Astrocyte of the cerebellum (primary cell): ENCODE data around the gene TMPRSS6.

Experiments used
- DNase-seq: peaks from one replicate; pipeline ENCODE4 v3.0.0-alpha.2; 2011; ENCODE audit warnings: low read depth
- H3K4me3 ChIP-seq: 2 replicates; pipeline ENCODE4 v1.5.1; 2011; ENCODE audit warnings: mild to moderate bottlenecking, low read depth, low read length, moderate library complexity
- CTCF ChIP-seq: IDR thresholded peaks from 2 replicates; pipeline ENCODE4 v1.5.1; 2012; ENCODE audit warnings: low read length, low read depth, moderate library complexity, mild to moderate bottlenecking; ENCODE audit errors: missing control alignments
- in situ Hi-C: cut with HindIII; loops from 2 replicates; pipeline ENCODE4 v1.10.0; 2017; ENCODE audit warnings: low sequenced_read_pairs

Gene TMPRSS6

GRCh38 chr22:37091994-37092393 is 17.5 kb downstream of the TMPRSS6 start:
- no peak for TF ChIP-seq CTCF
- no peak for DNase-seq
- no peak overlapping the region for H3K4me3 ChIP-seq
- in situ Hi-C loops: no loop called here

- DNase-seq: no peak
- TF ChIP-seq CTCF: no peak
- in situ Hi-C loops: no loop called here
- no peak overlapping the region for H3K4me3 ChIP-seq
Measured at GRCh38 chr22:37090920-37091695, 18.4 kb downstream of the TMPRSS6 start.

GRCh38 chr22:37089434-37089833 is 20.1 kb downstream of the TMPRSS6 start:
- TF ChIP-seq CTCF: no peak

GRCh38 chr22:37088750-37089408 is 20.6 kb downstream of the TMPRSS6 start:
- in situ Hi-C loops: no loop called here
- DNase-seq: no peak
- H3K4me3 ChIP-seq: no peak overlapping the region
- no peak for TF ChIP-seq CTCF

More at GRCh38 chr22:37089434-37089833, 20.1 kb downstream of the TMPRSS6 start:
- no peak overlapping the region for H3K4me3 ChIP-seq
- DNase-seq: no peak
- in situ Hi-C loops: no loop called here

- in situ Hi-C loops: no loop called here
- TF ChIP-seq CTCF: no peak
- no peak for DNase-seq
- H3K4me3 ChIP-seq: no peak overlapping the region
Measured at GRCh38 chr22:37088108-37088605, 21.4 kb downstream of the TMPRSS6 start.

- H3K4me3 ChIP-seq: no peak overlapping the region
- no peak for TF ChIP-seq CTCF
- in situ Hi-C loops: no loop called here
- DNase-seq: no peak
Measured at GRCh38 chr22:37086184-37086583, 23.3 kb downstream of the TMPRSS6 start.
